RKO (cell line): ENCODE measurements around the gene TPCN1.

Experiments
- DNase-seq: peaks from one replicate; pipeline ENCODE4 v3.0.0-alpha.2; 2016; ENCODE audit warnings: low spot score

TPCN1 gene

DNA sequence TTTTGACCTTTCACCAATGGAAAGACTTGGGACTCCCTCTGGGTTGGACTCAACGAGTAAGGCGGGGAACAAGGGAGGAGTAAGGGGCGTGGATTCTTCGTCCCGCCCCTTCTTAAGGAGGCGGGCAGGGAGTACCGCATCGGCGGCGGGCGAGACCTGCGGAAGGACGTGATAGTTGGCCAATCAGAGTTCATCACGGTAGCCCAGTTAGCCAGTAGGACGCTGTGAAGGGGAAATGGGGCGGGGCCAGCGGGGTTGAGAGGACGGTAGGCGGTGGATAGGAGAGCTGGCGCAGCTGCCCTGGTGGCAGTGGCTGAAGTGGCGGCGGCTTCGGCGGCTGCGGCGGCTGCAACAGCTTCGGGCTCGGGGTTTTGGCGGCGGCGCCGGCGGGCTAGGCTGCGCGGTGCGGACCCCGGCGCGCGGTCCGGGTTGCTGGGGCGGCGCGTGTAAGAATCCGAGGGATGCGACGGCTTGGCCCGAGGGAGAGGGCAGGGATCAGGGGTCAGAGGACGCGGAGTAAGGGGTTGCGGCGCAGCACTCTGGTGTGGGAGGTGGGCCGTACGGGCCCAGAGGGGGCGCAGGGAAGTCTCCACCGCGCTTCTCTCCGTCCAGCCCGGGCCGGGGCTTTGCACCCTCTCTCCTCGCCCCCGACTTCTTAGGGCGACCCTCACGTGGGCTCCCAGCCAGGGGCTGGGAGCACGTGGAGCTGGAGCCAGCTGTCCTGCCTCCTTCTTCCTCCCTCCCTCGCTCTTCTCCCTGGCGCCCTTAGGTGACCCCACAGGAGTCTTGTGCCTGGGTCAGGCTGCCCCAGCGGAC lies at the start of gene TPCN1:
TSS of gene TPCN1 (plus strand) at position 284 of the 816 bp plus-strand sequence. CDS start 5,389 bp downstream, outside the sequence.
- DNase-seq, result peak; percentile 99

DNA sequence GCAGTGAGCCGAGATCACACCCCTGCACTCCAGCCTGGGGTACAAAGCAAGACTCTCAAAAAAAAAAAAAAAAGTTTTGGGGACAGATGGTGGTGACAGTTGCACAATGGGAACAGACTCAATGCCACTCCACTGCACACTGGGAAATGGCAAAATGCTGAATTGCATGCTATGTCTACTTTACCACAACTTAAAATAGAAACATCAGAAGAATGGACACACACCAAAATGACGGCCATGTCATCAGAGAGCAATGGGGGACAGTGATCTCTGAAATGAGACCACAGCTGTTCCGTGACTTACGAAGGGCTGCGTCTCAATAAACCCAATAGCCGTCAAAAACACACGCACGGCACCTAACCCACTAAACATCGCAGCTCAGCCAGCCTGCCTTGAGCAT lies 49.7 kb upstream of the TPCN1 start:
- no peak for DNase-seq

- no peak for DNase-seq
Observed at GRCh38 chr12:113172185-113172584, 49.1 kb upstream of the TPCN1 start.

DNA sequence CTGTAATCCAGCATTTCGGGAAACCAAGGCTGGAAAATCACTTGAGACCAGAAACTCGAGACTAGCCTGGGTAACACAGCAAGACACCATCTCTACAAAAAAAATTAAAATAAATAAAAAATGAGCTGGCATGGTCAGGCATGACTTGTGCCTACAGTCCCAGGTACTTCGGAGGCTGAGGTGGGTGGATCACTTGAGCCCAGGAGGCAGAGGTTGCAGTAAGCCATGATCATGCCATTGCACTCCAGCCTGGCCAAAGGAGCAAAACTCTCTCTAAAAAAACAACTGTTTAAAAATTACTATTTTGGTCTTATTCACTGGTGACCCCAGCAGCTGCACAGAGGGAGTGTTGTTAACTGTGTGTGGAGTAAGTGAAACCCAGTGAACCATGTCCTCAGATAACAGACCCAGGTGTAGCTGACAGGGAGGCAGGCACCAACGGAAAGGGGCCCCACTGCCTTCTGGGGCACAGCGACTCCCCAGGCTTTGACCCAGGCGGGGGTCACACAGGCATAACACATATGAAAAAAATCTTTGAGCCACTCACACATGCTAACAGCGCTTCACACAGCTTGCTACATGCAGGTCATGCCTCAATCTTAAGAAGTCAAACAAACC lies 48.1 kb upstream of the TPCN1 start:
- DNase-seq, result no peak

GRCh38 chr12:113174461-113175384 lies 46.5 kb upstream of the TPCN1 start:
- DNase-seq, result peak; percentile 52

- no peak for DNase-seq
Observed at GRCh38 chr12:113179023-113179422, 42.2 kb upstream of the TPCN1 start.

GRCh38 chr12:113180333-113180732 lies 40.9 kb upstream of the TPCN1 start:
- DNase-seq, result no peak

GRCh38 chr12:113181975-113182374 lies 39.3 kb upstream of the TPCN1 start:
- DNase-seq, result no peak

DNA sequence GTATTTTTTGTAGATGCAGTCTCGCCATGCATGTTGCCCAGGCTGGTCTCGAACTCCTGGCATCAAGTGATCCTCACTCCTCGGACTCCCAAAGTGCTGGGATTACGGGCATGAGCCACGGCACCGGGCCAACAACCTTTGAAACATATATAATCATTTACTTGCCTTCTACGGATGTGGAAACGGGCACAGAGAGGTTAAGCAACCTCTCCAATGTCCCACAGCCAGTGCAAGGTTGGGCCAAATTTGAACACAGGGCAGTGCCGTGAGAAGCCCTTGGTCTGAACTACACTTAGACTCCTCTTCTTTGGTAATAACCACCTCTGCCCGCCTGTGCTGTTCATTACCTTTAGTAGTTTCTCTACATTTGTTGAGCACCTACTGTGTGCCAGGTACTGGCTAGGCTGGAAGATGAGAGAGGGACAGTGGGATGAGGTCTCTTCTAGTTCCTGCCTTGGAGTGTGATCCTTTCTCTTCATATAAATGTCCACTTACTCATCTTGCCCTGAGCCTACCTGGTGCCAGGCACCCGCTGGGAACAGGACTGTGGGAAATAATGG lies 38.2 kb upstream of the TPCN1 start:
- no peak for DNase-seq

GRCh38 chr12:113184098-113184899 lies 37.0 kb upstream of the TPCN1 start:
- DNase-seq, result no peak

GRCh38 chr12:113184900-113185179 lies 36.4 kb upstream of the TPCN1 start:
- DNase-seq, result peak; percentile 93

DNA sequence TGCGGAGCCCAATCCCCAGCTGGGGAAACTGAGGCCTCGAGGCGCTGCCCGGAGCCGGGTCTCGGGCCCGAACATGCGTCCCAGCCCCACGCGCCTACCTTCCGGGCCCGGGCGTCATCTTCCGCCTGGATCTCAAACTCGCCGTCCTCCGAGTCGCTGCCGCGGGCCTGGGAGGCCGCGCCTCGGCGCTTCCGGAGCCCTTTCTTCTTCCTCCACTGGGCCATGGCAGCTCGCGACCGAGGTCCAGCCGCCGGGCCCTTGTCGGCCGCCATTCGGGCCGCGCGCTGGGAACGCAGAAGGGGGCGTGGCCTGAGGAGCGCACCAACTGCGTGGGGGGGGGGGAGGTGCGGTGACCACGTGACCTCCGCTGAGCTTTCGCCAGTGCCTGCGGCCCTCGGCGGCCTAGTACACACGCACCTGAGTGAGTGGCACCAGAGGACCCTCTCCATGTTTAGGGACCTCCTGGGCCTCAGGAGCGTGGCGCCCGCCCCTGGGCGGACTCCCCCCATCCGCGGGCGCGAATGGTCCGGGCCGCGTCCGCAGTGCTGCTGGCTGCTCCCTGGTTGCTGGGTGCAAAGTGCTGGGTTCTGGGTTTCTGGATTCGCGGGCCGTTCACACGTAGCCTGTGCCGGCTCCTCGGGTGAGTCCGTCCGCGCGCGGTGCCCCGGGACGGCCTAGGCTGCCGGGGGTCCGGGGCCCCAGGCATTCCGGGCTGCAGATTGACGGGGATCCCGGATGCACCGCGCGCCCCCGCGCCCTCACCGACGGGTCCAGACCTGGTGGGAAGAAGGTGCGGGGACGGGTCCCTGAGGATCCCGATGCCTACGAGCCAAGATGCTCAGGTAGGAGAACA lies 35.9 kb upstream of the TPCN1 start, which contains the start of the genes DDX54 and RITA1:
TSS of gene DDX54 (minus strand) at position 299 of the 853 bp plus-strand sequence. CDS start at position 272, 27 bp downstream.
TSS of gene RITA1 (plus strand) at position 542 of the 853 bp plus-strand sequence. CDS start 1,026 bp downstream, outside the sequence.
- DNase-seq, result peak; percentile 71

DNA sequence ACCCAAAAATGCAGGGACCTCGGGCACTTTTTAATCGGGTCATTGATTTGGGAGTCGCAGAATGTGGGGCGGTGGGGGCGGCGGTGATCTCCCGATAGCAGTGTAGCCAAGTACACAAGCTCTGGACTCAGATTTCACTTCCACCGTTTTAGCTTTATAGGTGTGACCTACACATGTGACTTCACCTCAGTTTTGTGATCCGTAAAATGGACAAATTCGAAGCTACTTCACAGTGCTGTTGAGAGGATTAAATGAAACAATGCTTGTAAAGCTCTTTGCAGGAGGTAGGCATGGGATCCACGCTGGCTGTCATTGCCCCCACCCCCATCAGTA lies 35.3 kb upstream of the TPCN1 start:
- DNase-seq, result peak; percentile 65

GRCh38 chr12:113186666-113187325 lies 34.5 kb upstream of the TPCN1 start:
- no peak for DNase-seq

DNA sequence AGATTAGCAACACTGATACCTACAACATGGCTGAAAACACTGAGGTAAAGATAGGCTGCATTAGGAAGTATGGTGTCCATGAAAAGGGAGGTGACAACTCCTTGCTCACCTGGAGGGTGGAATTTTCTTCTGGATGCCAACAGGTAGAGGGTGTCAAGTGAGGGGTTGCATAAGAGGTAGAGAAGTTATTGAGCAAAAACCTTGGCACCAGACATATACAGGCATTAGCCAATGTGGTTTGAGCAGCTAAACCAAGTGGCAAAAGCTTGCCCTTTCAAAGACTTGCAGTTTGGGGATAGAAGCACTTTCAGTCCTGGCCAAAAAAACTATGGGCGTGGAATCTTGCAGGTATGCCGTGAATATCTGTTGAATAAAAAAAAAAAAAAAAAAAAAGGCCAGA lies 31.9 kb upstream of the TPCN1 start:
- DNase-seq, result no peak

DNA sequence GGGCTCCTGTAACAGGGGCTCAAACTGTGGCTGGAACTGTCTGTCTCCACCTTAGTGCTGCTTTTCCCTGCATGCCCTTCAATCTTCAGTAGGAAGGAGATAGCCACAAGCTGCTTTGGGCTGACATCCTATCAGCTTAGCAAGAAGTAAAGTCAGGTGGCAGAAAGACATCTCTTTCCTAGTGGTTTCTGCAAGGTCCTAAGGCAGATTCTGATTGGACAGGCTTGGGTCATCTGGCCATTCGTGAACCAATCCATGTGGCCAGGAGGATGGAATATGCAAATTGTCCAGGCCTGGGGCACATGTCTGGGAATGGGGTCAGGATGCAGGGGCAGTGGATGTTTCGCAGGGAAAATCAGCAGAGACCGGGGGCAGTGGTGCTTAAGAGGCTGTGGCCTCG lies 30.5 kb upstream of the TPCN1 start:
- DNase-seq, result peak; percentile 79

DNA sequence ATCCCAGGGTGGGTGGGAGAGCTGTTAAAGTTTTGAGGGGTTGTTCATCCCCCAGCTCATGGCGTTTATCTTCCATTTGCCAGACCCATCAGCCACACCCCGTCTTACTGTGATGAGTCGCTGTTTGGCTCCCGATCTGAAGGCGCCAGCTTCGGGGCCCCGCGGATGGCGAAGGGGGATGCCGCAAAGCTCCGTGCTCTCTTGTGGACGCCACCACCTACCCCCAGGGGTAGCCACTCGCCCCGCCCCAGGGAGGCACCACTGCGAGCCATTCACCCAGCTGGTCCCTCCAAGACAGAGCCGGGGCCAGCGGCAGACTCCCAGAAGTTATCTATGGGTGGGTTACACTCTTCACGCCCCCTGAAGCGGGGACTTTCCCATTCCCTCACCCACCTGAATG lies 30.0 kb upstream of the TPCN1 start:
- DNase-seq, result no peak

- DNase-seq, result no peak
Observed at GRCh38 chr12:113194971-113195391, 26.3 kb upstream of the TPCN1 start.

DNA sequence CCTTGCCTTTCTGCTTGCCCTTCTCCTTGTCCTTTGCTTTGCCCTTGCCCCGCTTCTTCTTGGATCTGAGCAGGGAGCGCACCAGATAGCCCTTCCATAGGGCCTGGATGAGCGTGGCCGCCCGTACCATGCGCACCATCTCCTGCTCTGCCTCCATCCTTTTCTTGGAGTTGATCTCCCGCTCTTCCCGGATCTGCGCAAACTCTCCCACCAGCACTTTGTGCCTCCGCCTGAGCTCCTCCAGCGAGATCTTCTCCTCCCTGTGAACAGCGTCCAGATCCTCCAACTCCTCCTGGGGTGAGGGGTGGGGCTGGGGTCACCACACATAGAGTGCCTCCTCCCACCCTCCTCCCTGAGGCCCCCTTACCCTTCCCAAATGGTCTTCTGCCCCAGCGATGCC lies 25.7 kb upstream of the TPCN1 start:
- no peak for DNase-seq

DNA sequence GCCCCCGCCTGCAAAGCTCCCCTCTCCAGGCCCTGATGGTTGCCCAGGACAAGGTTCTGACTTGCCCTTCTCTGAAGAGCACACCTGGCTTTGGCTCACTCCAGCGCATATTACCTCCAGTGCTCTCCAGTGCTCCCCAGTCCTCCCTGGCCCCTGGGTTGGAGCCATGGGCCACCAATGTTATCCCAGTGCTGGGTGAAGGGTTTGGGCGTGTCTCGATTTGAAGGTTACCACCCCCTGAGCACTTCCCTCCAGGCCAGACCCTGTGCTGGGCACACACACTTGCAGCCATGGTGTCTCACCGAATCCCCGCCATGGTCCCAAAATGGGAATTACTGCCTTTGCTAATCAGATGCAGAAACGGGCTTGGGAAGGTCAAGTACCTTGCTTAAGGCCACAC lies 24.7 kb upstream of the TPCN1 start:
- no peak for DNase-seq
